A673 (cell line): ENCODE results near the gene SRPK3. TPM values are rescaled to one million over a fixed set of nuclear protein-coding genes. Genes with fewer than 3 reads are reported as not detected.
A peak's percentile ranks its signal among the peaks of the same experiment; 100 is the strongest.
"Not testable (repeated sequence)": the region's sequence is repeated elsewhere in the genome, so short reads cannot be mapped to it uniquely, and the experiment has no call there.

Experiments
- BruUV-seq: library from RNA; stranded (reverse); fragments of 400-500 nt; replicated peaks from 2 replicates; lab custom pipeline; 2021; lab: Mats Ljungman, UMichigan
- CTCF ChIA-PET: fragments of 300-600 bp; sonication (Branson Sonifier 250); formaldehyde crosslinking; loops from one replicate; lab custom pipeline; 2022; ENCODE audit warnings: antibody characterized with exemption; lab: Charles Lee
- POLR2A ChIA-PET: fragments of 300-600 bp; sonication (Branson Sonifier 250); formaldehyde crosslinking; loops from one replicate; lab custom pipeline; 2022; ENCODE audit warnings: antibody characterized with exemption; ENCODE audit not compliant: low non-redundant PET; lab: Charles Lee
- DNase-seq: peaks from one replicate; pipeline ENCODE4 v3.0.0-alpha.2; 2015; ENCODE audit warnings: low spot score
- H3K27ac ChIP-seq: fragments of 200-600 bp; sonication (generic); 2 replicates; pipeline ENCODE4 v1.5.1; 2016; ENCODE audit warnings: mixed run types, low read depth, mild to moderate bottlenecking, mixed read lengths, antibody characterized with exemption, low read length; ENCODE audit not compliant: poor library complexity, severe bottlenecking
- H3K27me3 ChIP-seq: fragments of 200-600 bp; sonication (generic); replicated peaks from 2 replicates; pipeline ENCODE4 v1.6.1; 2017; ENCODE audit warnings: mixed run types, low read depth, mild to moderate bottlenecking, mixed read lengths, antibody characterized with exemption, low read length; ENCODE audit not compliant: insufficient read depth, poor library complexity
- H3K36me3 ChIP-seq: fragments of 200-600 bp; sonication (generic); 2 replicates; pipeline ENCODE4 v1.6.1; 2016; ENCODE audit warnings: mixed run types, mild to moderate bottlenecking, mixed read lengths, antibody characterized with exemption, low read length; ENCODE audit not compliant: insufficient read depth, poor library complexity, severe bottlenecking
- H3K4me1 ChIP-seq: fragments of 200-600 bp; sonication (generic); 2 replicates; pipeline ENCODE4 v1.6.1; 2017; ENCODE audit warnings: mixed run types, mild to moderate bottlenecking, mixed read lengths, antibody characterized with exemption, low read length; ENCODE audit not compliant: insufficient read depth, poor library complexity, severe bottlenecking
- H3K4me3 ChIP-seq: fragments of 200-600 bp; sonication (generic); 2 replicates; pipeline ENCODE4 v1.5.1; 2016; ENCODE audit warnings: low read depth, mixed run types, mild to moderate bottlenecking, mixed read lengths, low read length; ENCODE audit not compliant: poor library complexity, severe bottlenecking
- H3K9me3 ChIP-seq: fragments of 200-600 bp; sonication (generic); 2 replicates; pipeline ENCODE4 v1.6.1; 2016; ENCODE audit warnings: mixed run types, low read depth, mild to moderate bottlenecking, mixed read lengths, antibody characterized with exemption, low read length; ENCODE audit not compliant: poor library complexity, severe bottlenecking
- CTCF ChIP-seq: fragments of 300-800, 200-600 bp; sonication (generic); conservative IDR thresholded peaks from 2 replicates; pipeline ENCODE4 v1.5.1; 2017; ENCODE audit warnings: low read depth, mild to moderate bottlenecking, antibody characterized with exemption, low read length, moderate library complexity, mixed read lengths
- EZH2 ChIP-seq: fragments of 200-600 bp; sonication (generic); IDR thresholded peaks from 2 replicates; pipeline ENCODE4 v1.6.1; 2017; ENCODE audit warnings: borderline replicate concordance, low read depth, mild to moderate bottlenecking, mixed read lengths, antibody characterized with exemption, low read length; ENCODE audit not compliant: poor library complexity, severe bottlenecking
- intact Hi-C: fragments of 100-400 bp; cut with micrococcal nuclease; formaldehyde crosslinking; loops from one replicate; pipeline ENCODE4 v1.10.0; 2022; ENCODE audit not compliant: unreplicated experiment
- total RNA-seq: library from RNA; stranded (reverse); gene quantifications from 2 replicates; pipeline ENCODE4 v1.2.3, GENCODE V29; 2021

The SRPK3 gene
- total RNA-seq, 1 experiment from 2014 or later, result not detected

GRCh38 chrX:153741446-153741845, 39.4 kb upstream of the SRPK3 start:
- CTCF ChIA-PET, result no interaction called here
- no peak overlapping the region for H3K4me3 ChIP-seq
- POLR2A ChIA-PET, result no interaction called here
- intact Hi-C loops, result no loop called here
- H3K4me1 ChIP-seq, result no peaks in the 10 kb centered on the region
- no peaks in the 10 kb centered on the region for H3K9me3 ChIP-seq
- H3K27me3 ChIP-seq, result no peaks in the 10 kb centered on the region
- TF ChIP-seq CTCF, result no peak
- no peak for TF ChIP-seq EZH2
- no TSS peak for BruUV-seq
- DNase-seq, result no peak
- no peaks in the 10 kb centered on the region for H3K36me3 ChIP-seq
- no peak overlapping the region for H3K27ac ChIP-seq

GRCh38 chrX:153742111-153742510, 38.7 kb upstream of the SRPK3 start:
- intact Hi-C loops, POLR2A ChIA-PET: not testable (repeated sequence)

GRCh38 chrX:153742796-153743467, 37.9 kb upstream of the SRPK3 start:
- BruUV-seq, H3K9me3 ChIP-seq, H3K27me3 ChIP-seq, CTCF ChIA-PET, H3K36me3 ChIP-seq, H3K4me3 ChIP-seq, DNase-seq, H3K27ac ChIP-seq, intact Hi-C loops, H3K4me1 ChIP-seq, POLR2A ChIA-PET: not testable (repeated sequence)

More at GRCh38 chrX:153742111-153742510, 38.7 kb upstream of the SRPK3 start:
- H3K27ac ChIP-seq, H3K4me3 ChIP-seq, BruUV-seq, H3K9me3 ChIP-seq, H3K27me3 ChIP-seq, DNase-seq, H3K36me3 ChIP-seq, CTCF ChIA-PET, H3K4me1 ChIP-seq: not testable (repeated sequence)

GRCh38 chrX:153743468-153744209, 37.2 kb upstream of the SRPK3 start:
- H3K27ac ChIP-seq, H3K9me3 ChIP-seq, BruUV-seq, CTCF ChIA-PET, intact Hi-C loops, H3K4me1 ChIP-seq, H3K36me3 ChIP-seq, POLR2A ChIA-PET, H3K27me3 ChIP-seq: not testable (repeated sequence)
- peak overlapping the region; percentile 20 for H3K4me3 ChIP-seq
- peak; percentile 45 for DNase-seq
